ENCODE measurements around the gene MCRS1.

- no peak for TF ChIP-seq CTCF (IDR thresholded peaks at IDR 0.05)
- no peak for TF ChIP-seq POLR2A (IDR thresholded peaks at IDR 0.05)
- no peak for TF ChIP-seq POLR2AphosphoS5 (IDR thresholded peaks at IDR 0.05)
These were observed 2.3 kb downstream of the MCRS1 start for GRCh38 chr12:49565406-49566265.
